ENCODE measurements around the gene CAMTA1. TPM values are rescaled to one million over a fixed set of nuclear protein-coding genes. Genes with fewer than 3 reads are reported as not detected.

CAMTA1 gene
- total RNA-seq, 2 experiments from 2014 or later = 43.9 to 73.3 TPM

DNA sequence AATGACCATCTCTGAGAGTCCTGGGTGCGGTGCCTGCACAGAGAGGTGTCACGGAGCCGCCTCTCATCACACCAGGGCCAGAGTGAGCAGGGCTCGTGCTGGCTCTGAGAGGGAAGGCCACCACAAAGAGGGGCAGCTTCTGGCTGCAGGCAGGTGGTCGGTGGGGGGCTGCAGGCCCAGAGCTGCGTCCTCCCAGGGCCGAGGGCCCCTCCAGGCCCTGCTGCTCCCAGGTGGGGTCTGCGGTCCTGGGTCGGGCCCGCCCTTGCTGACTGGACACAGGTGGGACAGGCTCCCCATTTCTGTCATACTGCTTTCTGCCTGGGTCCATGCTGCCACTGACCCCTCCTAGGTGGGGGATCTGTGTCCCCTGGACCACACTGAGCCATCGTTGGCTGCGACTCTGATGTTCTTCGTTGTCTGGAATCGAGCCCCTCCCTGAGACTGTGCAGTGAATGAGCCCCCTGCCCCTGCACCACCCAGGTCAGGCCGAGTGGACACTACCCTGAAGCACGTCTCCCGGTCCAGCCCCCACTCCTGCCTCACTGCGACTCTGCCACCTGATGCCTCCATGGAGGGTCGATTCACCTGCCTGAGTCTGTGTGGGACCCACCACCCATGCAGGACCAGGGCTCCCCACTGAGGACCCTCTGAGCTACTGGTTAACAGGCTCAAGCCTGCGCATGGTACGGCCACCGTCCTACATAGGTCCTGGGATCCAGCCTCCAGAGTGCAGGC, 653.8 kb downstream of the CAMTA1 start:
- Histone ChIP-seq H3K79me2 (ENCODE audit: insufficient read depth, low read depth, low read length) (no peaks in the 10 kb centered on the region), H4K20me1 (ENCODE audit: insufficient read depth, low read length) (no peaks in the 10 kb centered on the region), H3K36me3 (ENCODE audit: insufficient read depth, low read length) (no peaks in the 10 kb centered on the region), H3K9me3 (ENCODE audit: low read length) (no peaks in the 10 kb centered on the region), H3K4me3 (ENCODE audit: low read depth, low read length, poor library complexity, severe bottlenecking) (no peak overlapping the region), H3K4me1 (ENCODE audit: insufficient read depth, low read length, poor library complexity, severe bottlenecking) (no peaks in the 10 kb centered on the region), H3K27ac (ENCODE audit: low read depth, low read length, poor library complexity, severe bottlenecking) (no peak overlapping the region), H3K4me2 (ENCODE audit: low read length) (no peak overlapping the region), H3K9me2 (ENCODE audit: insufficient read depth, low read length) (no peaks in the 10 kb centered on the region), H2AFZ (ENCODE audit: low read length) (no peak overlapping the region)
- intact Hi-C loops (cut with micrococcal nuclease; ENCODE audit: unreplicated experiment) = no loop called here
- DNase-seq (ENCODE audit: low spot score) = no peak
- CTCF ChIA-PET (ENCODE audit: unreplicated experiment) = no interaction called here
- POLR2A ChIA-PET = no interaction called here
- BruUV-seq (replicated peaks) = no TSS peak
- TF ChIP-seq, protein P1, sequence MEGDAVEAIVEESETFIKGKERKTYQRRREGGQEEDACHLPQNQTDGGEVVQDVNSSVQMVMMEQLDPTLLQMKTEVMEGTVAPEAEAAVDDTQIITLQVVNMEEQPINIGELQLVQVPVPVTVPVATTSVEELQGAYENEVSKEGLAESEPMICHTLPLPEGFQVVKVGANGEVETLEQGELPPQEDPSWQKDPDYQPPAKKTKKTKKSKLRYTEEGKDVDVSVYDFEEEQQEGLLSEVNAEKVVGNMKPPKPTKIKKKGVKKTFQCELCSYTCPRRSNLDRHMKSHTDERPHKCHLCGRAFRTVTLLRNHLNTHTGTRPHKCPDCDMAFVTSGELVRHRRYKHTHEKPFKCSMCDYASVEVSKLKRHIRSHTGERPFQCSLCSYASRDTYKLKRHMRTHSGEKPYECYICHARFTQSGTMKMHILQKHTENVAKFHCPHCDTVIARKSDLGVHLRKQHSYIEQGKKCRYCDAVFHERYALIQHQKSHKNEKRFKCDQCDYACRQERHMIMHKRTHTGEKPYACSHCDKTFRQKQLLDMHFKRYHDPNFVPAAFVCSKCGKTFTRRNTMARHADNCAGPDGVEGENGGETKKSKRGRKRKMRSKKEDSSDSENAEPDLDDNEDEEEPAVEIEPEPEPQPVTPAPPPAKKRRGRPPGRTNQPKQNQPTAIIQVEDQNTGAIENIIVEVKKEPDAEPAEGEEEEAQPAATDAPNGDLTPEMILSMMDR (conservative IDR thresholded peaks at IDR 0.05; ENCODE audit: low read length) = no peak
- no peak for TF ChIP-seq EZH2phosphoT487 (IDR thresholded peaks at IDR 0.05; ENCODE audit: borderline replicate concordance, low read depth, low read length)

DNA sequence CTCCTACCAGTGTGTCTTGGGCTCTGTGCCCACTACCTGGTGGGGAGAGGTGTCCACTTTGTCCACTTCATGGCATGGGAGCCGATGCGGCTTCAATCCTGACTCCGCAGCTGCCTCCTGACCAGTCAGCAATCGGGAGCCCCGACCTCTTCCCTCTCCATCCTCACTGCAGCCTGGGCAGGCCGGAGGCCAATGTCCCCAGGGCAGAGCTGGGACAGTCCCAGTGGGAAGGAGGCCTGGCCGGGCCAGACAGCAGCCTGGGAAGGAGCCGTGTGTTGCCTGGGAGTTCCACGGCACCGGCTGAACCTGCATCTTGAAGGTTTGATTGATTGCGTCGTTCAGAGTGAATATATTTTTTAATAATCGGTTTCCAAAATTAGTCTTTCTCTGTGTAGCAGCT, 654.9 kb downstream of the CAMTA1 start:
- no peaks in the 10 kb centered on the region for H4K20me1 ChIP-seq (ENCODE audit: insufficient read depth, low read length)
- H3K36me3 ChIP-seq (ENCODE audit: insufficient read depth, low read length) = no peaks in the 10 kb centered on the region
- no peak overlapping the region for H2AFZ ChIP-seq (ENCODE audit: low read length)
- no TSS peak for BruUV-seq (replicated peaks)
- no peak overlapping the region for H3K27ac ChIP-seq (ENCODE audit: low read depth, low read length, poor library complexity, severe bottlenecking)
- no peak for DNase-seq (ENCODE audit: low spot score)
- intact Hi-C loops (cut with micrococcal nuclease; ENCODE audit: unreplicated experiment) = no loop called here
- no peaks in the 10 kb centered on the region for H3K9me3 ChIP-seq (ENCODE audit: low read length)
- no peaks in the 10 kb centered on the region for H3K9me2 ChIP-seq (ENCODE audit: insufficient read depth, low read length)
- H3K4me3 ChIP-seq (ENCODE audit: low read depth, low read length, poor library complexity, severe bottlenecking) = no peak overlapping the region
- ChIA-PET POLR2A (interaction anchor here (0.6 kb wide), 1 partner anchor 196 kb away, joined by 4 read pairs; no protein-coding TSS in a partner anchor), CTCF (ENCODE audit: unreplicated experiment) (no interaction called here)
- TF ChIP-seq EZH2phosphoT487 (IDR thresholded peaks at IDR 0.05; ENCODE audit: borderline replicate concordance, low read depth, low read length) = no peak
- TF ChIP-seq, protein P1 (conservative IDR thresholded peaks at IDR 0.05; ENCODE audit: low read length) = no peak
- no peaks in the 10 kb centered on the region for H3K79me2 ChIP-seq (ENCODE audit: insufficient read depth, low read depth, low read length)
- H3K4me1 ChIP-seq (ENCODE audit: insufficient read depth, low read length, poor library complexity, severe bottlenecking) = no peaks in the 10 kb centered on the region
- no peak overlapping the region for H3K4me2 ChIP-seq (ENCODE audit: low read length)

DNA sequence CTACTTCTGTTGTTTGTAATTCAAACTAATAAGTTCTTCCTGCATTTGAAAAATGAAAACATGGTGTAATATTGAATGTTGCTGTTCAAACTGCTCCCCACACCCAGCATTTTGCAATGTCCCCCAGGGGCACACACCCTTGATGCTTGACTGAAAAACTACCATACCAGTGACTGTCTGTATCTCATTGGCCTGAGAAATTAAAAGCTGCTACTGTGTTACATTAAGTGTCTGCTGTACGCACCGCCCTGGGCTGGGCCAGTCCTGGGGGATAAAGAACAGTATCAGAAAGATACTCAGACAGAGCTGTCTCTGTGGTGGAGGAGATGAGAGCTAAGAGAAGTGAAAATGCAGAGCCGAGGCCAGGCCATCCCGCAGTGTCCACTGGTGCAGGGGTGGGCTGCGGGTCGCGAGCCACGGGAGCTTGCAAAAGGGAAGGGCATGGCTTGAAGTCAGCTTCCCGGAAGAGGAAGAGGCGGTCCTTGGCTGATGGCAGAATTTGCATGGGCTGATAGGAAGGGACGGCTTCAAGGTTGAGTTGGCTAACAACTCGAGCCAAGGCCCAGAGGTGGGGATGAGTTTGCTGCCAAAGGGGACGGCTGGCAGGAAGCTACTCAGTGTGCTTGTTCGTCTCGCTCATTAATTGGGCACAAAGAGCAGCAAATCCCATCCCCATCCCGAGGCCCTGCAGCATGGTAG, 656.0 kb downstream of the CAMTA1 start:
- Histone ChIP-seq H3K9me2 (ENCODE audit: insufficient read depth, low read length) (no peaks in the 10 kb centered on the region), H3K4me2 (ENCODE audit: low read length) (no peak overlapping the region), H3K27ac (ENCODE audit: low read depth, low read length, poor library complexity, severe bottlenecking) (no peak overlapping the region), H3K9me3 (ENCODE audit: low read length) (no peaks in the 10 kb centered on the region), H3K4me3 (ENCODE audit: low read depth, low read length, poor library complexity, severe bottlenecking) (no peak overlapping the region), H4K20me1 (ENCODE audit: insufficient read depth, low read length) (no peaks in the 10 kb centered on the region), H2AFZ (ENCODE audit: low read length) (no peak overlapping the region), H3K79me2 (ENCODE audit: insufficient read depth, low read depth, low read length) (no peaks in the 10 kb centered on the region), H3K4me1 (ENCODE audit: insufficient read depth, low read length, poor library complexity, severe bottlenecking) (no peaks in the 10 kb centered on the region), H3K36me3 (ENCODE audit: insufficient read depth, low read length) (no peaks in the 10 kb centered on the region)
- TF ChIP-seq, protein P1 (conservative IDR thresholded peaks at IDR 0.05; ENCODE audit: low read length) = no peak
- no peak for TF ChIP-seq EZH2phosphoT487 (IDR thresholded peaks at IDR 0.05; ENCODE audit: borderline replicate concordance, low read depth, low read length)
- CTCF ChIA-PET (ENCODE audit: unreplicated experiment) = no interaction called here
- no TSS peak for BruUV-seq (replicated peaks)
- intact Hi-C loops (cut with micrococcal nuclease; ENCODE audit: unreplicated experiment) = no loop called here
- POLR2A ChIA-PET = no interaction called here
- no peak for DNase-seq (ENCODE audit: low spot score)
